ENCODE data around the gene DIS3L2.
"Not testable (repeated sequence)": the region's sequence is repeated elsewhere in the genome, so short reads cannot be mapped to it uniquely, and the experiment has no call there.

DIS3L2 gene

GRCh38 chr2:232377319-232377718, 415.8 kb downstream of the DIS3L2 start:
- DNase-seq = no peak

- DNase-seq = no peak
Observed at GRCh38 chr2:232377841-232378734, 416.6 kb downstream of the DIS3L2 start.

- not testable (repeated sequence) for DNase-seq
Observed at GRCh38 chr2:232378735-232379151, 417.2 kb downstream of the DIS3L2 start, which contains the start of gene ALPP. Gene ALPP, plus strand, starts transcription at chr2:232378751. Its CDS starts 52 bp downstream, at chr2:232378803.

- not testable (repeated sequence) for DNase-seq
Observed at GRCh38 chr2:232379610-232380590, 418.4 kb downstream of the DIS3L2 start.

GRCh38 chr2:232381204-232382031, 419.9 kb downstream of the DIS3L2 start:
- not testable (repeated sequence) for DNase-seq

- no peak for DNase-seq
Observed at GRCh38 chr2:232382331-232383225, 421.1 kb downstream of the DIS3L2 start.

- no peak for DNase-seq
Observed at GRCh38 chr2:232384466-232384865, 423.0 kb downstream of the DIS3L2 start.

GRCh38 chr2:232385058-232385457, 423.5 kb downstream of the DIS3L2 start:
- not testable (repeated sequence) for DNase-seq

- no peak for DNase-seq
Observed at GRCh38 chr2:232385660-232386489, 424.4 kb downstream of the DIS3L2 start.

GRCh38 chr2:232386490-232386739, 424.9 kb downstream of the DIS3L2 start:
- no peak for DNase-seq

Data from Kasumi-1 (cell line).